ENCODE results near the gene ZNF844.

The ZNF844 gene

DNA sequence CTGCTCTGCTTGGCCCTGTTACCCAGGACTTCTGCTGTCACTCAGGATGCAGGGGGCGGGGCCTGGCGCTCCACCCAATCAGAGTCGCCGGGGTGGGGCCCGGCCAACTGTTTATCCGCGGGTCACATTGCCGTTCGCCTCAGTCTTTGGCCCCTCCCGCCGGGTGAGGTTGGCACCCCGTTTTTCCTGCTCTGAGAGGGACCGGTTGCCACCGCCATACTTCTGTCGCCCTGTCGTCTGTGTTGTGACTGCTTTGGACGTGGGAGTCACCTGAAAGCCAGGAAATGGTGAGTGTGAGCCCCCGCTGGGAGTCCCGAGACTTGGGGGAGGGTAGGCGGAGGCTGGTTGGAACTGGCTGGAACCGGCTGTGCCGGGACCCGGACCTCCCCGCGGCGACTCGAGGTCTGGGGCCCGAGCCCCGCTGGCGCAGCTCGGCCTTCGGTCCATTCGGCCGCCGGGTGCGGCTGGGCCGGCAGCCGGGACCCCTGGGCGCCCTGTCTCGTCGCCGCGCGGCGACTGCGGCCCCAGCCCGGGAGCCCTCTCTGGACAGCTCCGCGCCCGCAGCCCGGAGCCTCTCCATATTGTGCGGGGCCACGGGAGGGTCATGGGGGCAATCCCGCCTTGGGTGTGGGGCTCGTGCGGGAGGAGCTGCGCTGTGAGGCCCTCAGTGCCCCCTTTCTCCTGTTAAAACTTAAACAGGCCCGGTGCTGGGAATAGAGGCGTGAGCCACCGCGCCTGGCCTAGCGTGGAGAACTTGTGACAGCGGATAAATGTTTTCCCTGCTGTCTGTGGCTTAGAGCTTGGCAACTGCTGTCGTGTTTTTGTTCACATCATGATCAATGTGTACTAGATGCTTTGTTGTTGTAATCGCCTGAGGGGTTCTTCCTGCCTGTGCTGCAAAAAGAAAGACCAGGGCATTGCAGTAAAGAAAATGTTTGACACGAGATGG, at the start of gene ZNF844:
ZNF844 (plus strand) TSS at position 142 of the 949 bp plus-strand sequence; CDS start at position 285, 143 bp downstream.
- no peak within 1 kb of the TSS for H2AFZ ChIP-seq (ENCODE audit: low read length)
- H4K20me1 ChIP-seq (ENCODE audit: insufficient read depth, low read length, poor library complexity, severe bottlenecking): no peaks in the 10 kb centered on the region
- H3K4me2 ChIP-seq (ENCODE audit: low read depth, low read length, poor library complexity, severe bottlenecking): no peak within 1 kb of the TSS
- no peaks in the 10 kb centered on the region for H3K27me3 ChIP-seq (ENCODE audit: insufficient read depth, low read length, poor library complexity, severe bottlenecking)
- no peaks in the 10 kb centered on the region for H3K79me2 ChIP-seq (ENCODE audit: insufficient read depth, low read length)
- H3K4me1 ChIP-seq (ENCODE audit: insufficient read depth, low read length, poor library complexity, severe bottlenecking): no peaks in the 10 kb centered on the region
- H3F3A ChIP-seq (ENCODE audit: low read depth): no peaks in the 10 kb centered on the region
- TF ChIP-seq EZH2phosphoT487 (IDR thresholded peaks at IDR 0.05; ENCODE audit: borderline replicate concordance) (no peak), CTCF (conservative IDR thresholded peaks at IDR 0.05; ENCODE audit: low read length) (no peak)
- H3K9me3 ChIP-seq (ENCODE audit: insufficient read depth, low read depth, low read length): no peaks in the 10 kb centered on the region
- H3K9me2 ChIP-seq (replicated peaks; ENCODE audit: low read depth, low read length): no peaks in the 10 kb centered on the region
- no peak within 1 kb of the TSS for H3K9ac ChIP-seq (ENCODE audit: low read depth, low read length, poor library complexity, severe bottlenecking)
- H3K4me3 ChIP-seq (ENCODE audit: low read length, poor library complexity, severe bottlenecking): peak within 1 kb of the TSS; percentile 29
- no peaks in the 10 kb centered on the region for H3K36me3 ChIP-seq (ENCODE audit: insufficient read depth, low read length)

GRCh38 chr19:12015015-12015752, 49.3 kb upstream of the ZNF844 start:
- Histone ChIP-seq H3K4me3 (ENCODE audit: low read length, poor library complexity, severe bottlenecking) (no peak overlapping the region), H3K4me1 (ENCODE audit: insufficient read depth, low read length, poor library complexity, severe bottlenecking) (no peaks in the 10 kb centered on the region), H3K9me2 (replicated peaks; ENCODE audit: low read depth, low read length) (no peaks in the 10 kb centered on the region), H3K4me2 (ENCODE audit: low read depth, low read length, poor library complexity, severe bottlenecking) (no peak overlapping the region), H3F3A (ENCODE audit: low read depth) (no peaks in the 10 kb centered on the region), H3K27me3 (ENCODE audit: insufficient read depth, low read length, poor library complexity, severe bottlenecking) (no peaks in the 10 kb centered on the region), H3K79me2 (ENCODE audit: insufficient read depth, low read length) (peaks cover 17% of the 10 kb centered on the region; the same call in 1 of the 2 replicates), H3K9ac (ENCODE audit: low read depth, low read length, poor library complexity, severe bottlenecking) (no peak overlapping the region), H3K9me3 (ENCODE audit: insufficient read depth, low read depth, low read length) (peaks cover 35% of the 10 kb centered on the region; the same call in 1 of the 2 replicates), H2AFZ (ENCODE audit: low read length) (no peak overlapping the region), H3K36me3 (ENCODE audit: insufficient read depth, low read length) (peaks cover 53% of the 10 kb centered on the region), H4K20me1 (ENCODE audit: insufficient read depth, low read length, poor library complexity, severe bottlenecking) (no peaks in the 10 kb centered on the region)
- TF ChIP-seq CTCF (conservative IDR thresholded peaks at IDR 0.05; ENCODE audit: low read length) (no peak), EZH2phosphoT487 (IDR thresholded peaks at IDR 0.05; ENCODE audit: borderline replicate concordance) (no peak)

DNA sequence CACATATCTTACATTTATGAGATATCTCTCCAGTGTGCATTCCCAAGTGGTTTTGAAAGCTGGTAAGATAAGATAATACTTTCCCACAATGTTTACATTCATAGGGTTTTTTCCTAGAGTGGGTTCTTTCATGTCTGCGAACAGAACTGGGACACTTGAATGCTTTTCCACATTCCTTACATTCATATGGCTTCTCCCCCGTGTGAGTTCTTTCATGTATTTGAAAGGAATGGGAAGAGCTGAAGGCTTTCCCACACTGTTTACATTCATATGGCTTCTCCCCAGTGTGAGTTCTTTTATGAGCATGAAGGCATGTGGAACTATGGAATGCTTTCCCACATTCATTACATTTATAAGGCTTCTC, 48.8 kb upstream of the ZNF844 start:
- peaks cover 17% of the 10 kb centered on the region; the same call in 1 of the 2 replicates for H3K79me2 ChIP-seq (ENCODE audit: insufficient read depth, low read length)
- H3K4me3 ChIP-seq (ENCODE audit: low read length, poor library complexity, severe bottlenecking): no peak overlapping the region
- H3K27me3 ChIP-seq (ENCODE audit: insufficient read depth, low read length, poor library complexity, severe bottlenecking): no peaks in the 10 kb centered on the region
- TF ChIP-seq CTCF (conservative IDR thresholded peaks at IDR 0.05; ENCODE audit: low read length): no peak
- no peak overlapping the region for H3K4me2 ChIP-seq (ENCODE audit: low read depth, low read length, poor library complexity, severe bottlenecking)
- H3K4me1 ChIP-seq (ENCODE audit: insufficient read depth, low read length, poor library complexity, severe bottlenecking): no peaks in the 10 kb centered on the region
- no peaks in the 10 kb centered on the region for H3F3A ChIP-seq (ENCODE audit: low read depth)
- H3K36me3 ChIP-seq (ENCODE audit: insufficient read depth, low read length): peaks cover 53% of the 10 kb centered on the region
- no peaks in the 10 kb centered on the region for H4K20me1 ChIP-seq (ENCODE audit: insufficient read depth, low read length, poor library complexity, severe bottlenecking)
- H2AFZ ChIP-seq (ENCODE audit: low read length): no peak overlapping the region
- H3K9ac ChIP-seq (ENCODE audit: low read depth, low read length, poor library complexity, severe bottlenecking): no peak overlapping the region
- no peaks in the 10 kb centered on the region for H3K9me2 ChIP-seq (replicated peaks; ENCODE audit: low read depth, low read length)
- peaks cover 35% of the 10 kb centered on the region; the same call in 1 of the 2 replicates for H3K9me3 ChIP-seq (ENCODE audit: insufficient read depth, low read depth, low read length)

Measured in Loucy (cell line).